Stomach (tissue), 9 donors: ENCODE results near the gene CUX1. TPM values are rescaled to one million over a fixed set of nuclear protein-coding genes. Genes with fewer than 3 reads are reported as not detected.
A peak's percentile ranks its signal among the peaks of the same experiment; 100 is the strongest.

Source experiments
- DNase-seq, 2 donors: peaks; one replicate each; pipeline versions ENCODE4 v3.0.0 to v3.0.0-alpha.2; 2013 to 2019
- H3K27ac ChIP-seq, 5 donors: fragments of 200-600 bp in 4 of 5; sonication (generic) in 4 of 5; one replicate each; pipeline ENCODE4 v1.5.1; 2013 to 2019; ENCODE audit warnings: mild to moderate bottlenecking in 1 of 5, moderate library complexity in 1 of 5
- H3K27me3 ChIP-seq, 3 donors: fragments of 200-600 bp; sonication (generic); one replicate each; pipeline ENCODE4 v1.5.1; 2017 to 2019; ENCODE audit warnings: mixed run types in 1 of 3
- H3K36me3 ChIP-seq, 4 donors: fragments of 200-600 bp; sonication (generic); 1 replicate in 3 of 4; 2 replicates in 1 of 4; pipeline ENCODE4 v1.5.1; 2016 to 2019
- H3K4me1 ChIP-seq, 4 donors: fragments of 200-600 bp; sonication (generic); one replicate each; pipeline ENCODE4 v1.5.1; 2016 to 2019
- H3K4me3 ChIP-seq, 4 donors: fragments of 200-600 bp; sonication (generic) in 3 of 4; one replicate each; pipeline ENCODE4 v1.5.1; 2016 to 2019; ENCODE audit warnings: mild to moderate bottlenecking in 1 of 4
- H3K9me3 ChIP-seq, 4 donors: fragments of 200-600 bp; sonication (generic); one replicate each; pipeline ENCODE4 v1.5.1; 2016 to 2019
- CTCF ChIP-seq, 7 experiments: fragments of 450-650 bp in 4 of 7; fragments of 200-600 bp in 3 of 7; sonication (generic) in 3 of 7; IDR thresholded peaks; one replicate each; pipeline ENCODE4 v1.5.1; 2016 to 2019; ENCODE audit warnings: antibody characterized with exemption in 7 of 7, control low read depth in 2 of 7, mild to moderate bottlenecking in 1 of 7
- EP300 ChIP-seq: sonication (generic); formaldehyde crosslinking; IDR thresholded peaks from one replicate; pipeline ENCODE4 v1.6.1; 2017; ENCODE audit warnings: antibody characterized with exemption
- POLR2A ChIP-seq, 4 donors: fragments of 450-650 bp; IDR thresholded peaks; one replicate each; pipeline ENCODE4 v1.6.1; 2016; ENCODE audit warnings: antibody characterized with exemption in 4 of 4, control low read depth in 2 of 4, mild to moderate bottlenecking in 1 of 4, moderate library complexity in 1 of 4
- POLR2AphosphoS5 ChIP-seq, 3 donors: sonication (generic); formaldehyde crosslinking; IDR thresholded peaks; one replicate each; pipeline ENCODE4 v1.6.1; 2016; ENCODE audit warnings: antibody characterized with exemption in 3 of 3
- WGBS, 5 donors: extraction: QIAGEN DNeasy Blood & Tissue Kit in 3 of 5; methylation state at CpG; one replicate each; pipeline versions ENCODE4 v1.1.5 to v1.1.7; 2013 to 2018; 5-methylcytosine and 5-hydroxymethylcytosine counted together
- intact Hi-C: fragments of 100-400 bp; cut with DNase I; formaldehyde crosslinking; loops from one replicate; pipeline ENCODE4 v1.15.1; 2023; ENCODE audit warnings: low total_unique reads
- polyA plus RNA-seq, 3 donors: library from polyadenylated mRNA; stranded (reverse); fragments of 200-250 nt; gene quantifications; one replicate each; pipeline ENCODE4 v1.2.3, GENCODE V29; 2013
- total RNA-seq, 5 donors: library from RNA; depleted of rRNA; stranded (reverse); fragments of >200 nt; gene quantifications; one replicate each; pipeline versions ENCODE4 v1.1.0 to v1.2.3, GENCODE V29; 2014 to 2016
- donor health status: healthy with polysubstance abuse.
- donor health status: Bipolar disorder and iron deficiency.
- donor health status: healthy.

Gene CUX1
- total and polyA plus RNA-seq, 8 donors, result 24.7 to 201 (median 54.7) TPM

- Histone ChIP-seq H3K9me3 (no peaks in the 10 kb centered on the region), H3K27me3 (no peaks in the 10 kb centered on the region), H3K27ac (no peak overlapping the region), H3K36me3 (no peaks in the 10 kb centered on the region), H3K4me1 (peaks cover 5 to 30% (median 9%) of the 10 kb centered on the region in 4 donors), H3K4me3 (no peak overlapping the region)
- WGBS, 5 donors, result 78 to 85% (median 79%) methylated on average over 17 of the region's 17 CpGs
- TF ChIP-seq CTCF (IDR thresholded peaks at IDR 0.05) (no peak), POLR2AphosphoS5 (IDR thresholded peaks at IDR 0.05) (no peak), EP300 (no peak), POLR2A (IDR thresholded peaks at IDR 0.05) (no peak)
- intact Hi-C loops, result no loop called here
- no peak for DNase-seq
Observed at GRCh38 chr7:101905203-101905865, 87.9 kb downstream of the CUX1 start.

DNA sequence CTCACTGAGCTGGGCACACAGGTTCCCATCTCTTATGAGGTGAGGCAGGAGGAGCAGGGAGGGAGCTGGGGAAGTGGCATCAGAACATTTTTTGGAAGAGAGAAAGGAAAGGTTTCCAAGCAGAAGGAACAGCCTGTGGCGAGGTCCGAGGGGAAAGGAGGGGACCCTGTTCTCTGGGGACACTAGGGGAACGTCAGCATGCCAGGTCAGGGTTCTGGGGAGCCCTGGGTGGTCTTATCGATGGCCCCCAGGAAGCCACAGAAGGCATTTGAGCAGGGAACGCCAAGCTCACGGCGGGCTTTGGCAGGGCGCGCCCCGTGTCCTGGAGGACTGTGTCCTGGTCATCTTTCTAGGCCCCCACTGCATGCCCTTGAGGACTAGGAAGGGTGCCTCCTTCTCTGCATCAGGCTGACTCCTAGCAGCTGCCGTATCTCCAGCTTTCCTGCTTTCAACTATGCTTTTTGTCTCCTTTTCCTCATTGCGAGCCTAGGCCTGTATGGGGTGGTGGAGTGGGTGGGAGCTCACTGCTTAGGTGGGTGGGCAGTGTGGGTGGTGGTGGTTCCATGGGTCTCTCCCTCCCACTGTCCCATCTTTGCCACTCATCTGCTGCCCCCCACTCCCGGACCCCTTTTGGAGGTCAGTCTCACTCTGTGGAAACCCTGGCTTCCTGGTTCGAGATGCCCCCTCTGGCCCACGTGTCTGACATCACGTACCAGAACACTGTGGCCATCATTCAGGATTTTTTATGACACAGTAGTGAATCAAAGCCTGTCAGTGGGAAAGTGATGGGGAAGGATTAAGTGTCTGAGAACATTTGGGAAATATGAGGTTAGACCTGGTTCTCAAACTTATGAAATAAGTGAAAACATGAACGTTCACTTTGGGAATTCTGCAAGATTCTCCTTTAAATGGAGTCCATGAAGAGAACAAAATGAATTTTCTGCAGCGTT, 89.1 kb downstream of the CUX1 start:
- 91 to 98% (median 96%) methylated on average over 13 to 18 of the region's 18 CpGs for WGBS, 5 donors
- Histone ChIP-seq H3K27ac (peak overlapping the region in 1 of 5 donors; percentile 20), H3K9me3 (no peaks in the 10 kb centered on the region), H3K36me3 (no peaks in the 10 kb centered on the region), H3K4me3 (no peak overlapping the region), H3K4me1 (peaks cover 6 to 23% (median 10%) of the 10 kb centered on the region in 4 donors), H3K27me3 (no peaks in the 10 kb centered on the region)
- intact Hi-C loops, result no loop called here
- no peak for TF ChIP-seq POLR2AphosphoS5 (IDR thresholded peaks at IDR 0.05)
- TF ChIP-seq POLR2A (IDR thresholded peaks at IDR 0.05), result no peak
- TF ChIP-seq CTCF (IDR thresholded peaks at IDR 0.05), result no peak
- TF ChIP-seq EP300, result no peak
- no peak for DNase-seq

DNA sequence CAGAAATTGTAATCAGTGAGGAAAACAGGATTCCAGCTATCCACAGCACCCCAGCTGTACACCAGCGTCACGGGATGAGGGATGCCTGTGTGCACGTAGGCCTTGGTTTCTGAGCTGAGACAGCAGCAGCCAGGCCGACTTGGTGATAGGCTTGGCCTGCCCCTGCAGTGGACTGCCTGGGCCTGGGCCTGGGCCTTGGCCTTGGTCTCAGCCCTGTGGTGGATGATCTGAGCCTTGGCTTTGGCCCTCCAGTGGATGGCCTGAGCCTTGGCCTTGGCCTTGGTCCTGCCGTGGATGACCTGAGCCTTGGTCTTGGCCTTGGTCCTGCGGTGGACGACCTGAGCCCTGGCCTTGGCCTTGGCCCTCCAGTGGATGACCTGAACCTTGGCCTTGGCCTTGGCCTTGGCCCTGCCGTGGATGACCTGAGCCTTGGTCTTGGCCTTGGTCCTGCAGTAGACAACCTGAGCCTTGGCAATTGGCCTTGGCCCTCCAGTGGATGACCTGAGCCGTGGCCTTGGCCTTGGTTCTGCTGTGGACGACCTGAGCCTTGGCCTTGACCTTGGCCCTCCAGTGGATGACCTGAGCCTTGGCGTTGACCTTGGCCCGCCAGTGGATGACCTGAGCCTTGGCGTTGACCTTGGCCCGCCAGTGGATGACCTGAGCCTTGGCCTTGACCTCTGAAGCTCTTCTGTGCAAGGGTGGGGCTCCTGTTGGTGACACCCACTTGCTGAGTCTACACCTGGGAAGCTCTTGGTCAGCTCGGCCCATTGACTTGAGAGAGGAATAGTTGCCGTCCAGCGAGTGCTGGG, 93.8 kb downstream of the CUX1 start:
- intact Hi-C loops, result no loop called here
- no peaks in the 10 kb centered on the region for H3K9me3 ChIP-seq
- TF ChIP-seq POLR2A (IDR thresholded peaks at IDR 0.05), result no peak
- no peak for TF ChIP-seq CTCF (IDR thresholded peaks at IDR 0.05)
- TF ChIP-seq POLR2AphosphoS5 (IDR thresholded peaks at IDR 0.05), result peak in 1 of 3 donors; percentile 33
- TF ChIP-seq EP300, result peak; percentile 4
- 85 to 95% (median 93%) methylated on average over 10 to 17 of the region's 17 CpGs for WGBS, 5 donors
- peaks cover 7 to 14% (median 7%) of the 10 kb centered on the region in 4 donors for H3K36me3 ChIP-seq
- no peak overlapping the region for H3K4me3 ChIP-seq
- no peak for DNase-seq
- peak overlapping the region in 4 of 5 donors; percentile 62 to 85 (median 70) for H3K27ac ChIP-seq
- H3K4me1 ChIP-seq, result peaks cover 4 to 47% (median 22%) of the 10 kb centered on the region in 4 donors
- no peaks in the 10 kb centered on the region for H3K27me3 ChIP-seq
